Neuronal stem cell (in vitro differentiated cells): ENCODE data around the gene SSR1.

Source experiments
- DNase-seq: peaks from one replicate; pipeline ENCODE4 v3.0.0-alpha.2; 2013; ENCODE audit warnings: low spot score
- H2AFZ ChIP-seq: one replicate; pipeline ENCODE4 v1.6.1; 2013; ENCODE audit warnings: mild to moderate bottlenecking, low read length, inconsistent platforms
- H2AK5ac ChIP-seq: 2 replicates; pipeline ENCODE4 v1.6.1; 2013; ENCODE audit warnings: low read depth, mild to moderate bottlenecking, inconsistent platforms, low read length, moderate library complexity, mixed read lengths
- H2BK120ac ChIP-seq: 2 replicates; pipeline ENCODE4 v1.6.1; 2013; ENCODE audit warnings: low read depth, mild to moderate bottlenecking, inconsistent platforms, low read length, moderate library complexity, mixed read lengths
- H2BK12ac ChIP-seq: one replicate; pipeline ENCODE4 v1.6.1; 2013; ENCODE audit warnings: low read length, inconsistent platforms
- H2BK15ac ChIP-seq: 2 replicates; pipeline ENCODE4 v1.6.1; 2013; ENCODE audit warnings: mild to moderate bottlenecking, low read length, inconsistent platforms, mixed read lengths
- H2BK5ac ChIP-seq: one replicate; pipeline ENCODE4 v1.6.1; 2013; ENCODE audit warnings: inconsistent platforms, mild to moderate bottlenecking, low read length, moderate library complexity
- H3K14ac ChIP-seq: one replicate; pipeline ENCODE4 v1.6.1; 2013; ENCODE audit warnings: low read length, inconsistent platforms
- H3K18ac ChIP-seq: 2 replicates; pipeline ENCODE4 v1.6.1; 2013; ENCODE audit warnings: low read length, inconsistent platforms
- H3K23ac ChIP-seq: 2 replicates; pipeline ENCODE4 v1.6.1; 2013; ENCODE audit warnings: low read depth, mild to moderate bottlenecking, mixed read lengths, low read length, inconsistent platforms; ENCODE audit not compliant: poor library complexity
- H3K27ac ChIP-seq: replicated peaks from 3 replicates; pipeline ENCODE4 v1.5.1; 2013; ENCODE audit warnings: low read length, inconsistent platforms
- H3K27me3 ChIP-seq, 3 experiments: 2 replicates each; pipeline ENCODE4 v1.6.1; 2013; ENCODE audit warnings: low read length in 3 of 3, mild to moderate bottlenecking in 2 of 3, inconsistent platforms in 1 of 3, low read depth in 1 of 3, mixed read lengths in 1 of 3, moderate library complexity in 1 of 3; ENCODE audit not compliant: control insufficient read depth in 3 of 3, insufficient read depth in 3 of 3
- H3K36me3 ChIP-seq, 2 donors: replicated peaks in 1 of 2; 2 replicates each; pipeline ENCODE4 v1.6.1; 2013; ENCODE audit warnings: low read length in 2 of 2; ENCODE audit not compliant: control insufficient read depth in 2 of 2, insufficient read depth in 2 of 2
- H3K4ac ChIP-seq: 2 replicates; pipeline ENCODE4 v1.6.1; 2013; ENCODE audit warnings: inconsistent platforms, mild to moderate bottlenecking, low read length, moderate library complexity
- H3K4me1 ChIP-seq, 2 donors: 1 replicate in 1 of 2; 2 replicates in 1 of 2; pipeline ENCODE4 v1.6.1; 2013; ENCODE audit warnings: low read length in 2 of 2, low read depth in 1 of 2; ENCODE audit not compliant: control insufficient read depth in 2 of 2, insufficient read depth in 1 of 2
- H3K4me2 ChIP-seq: one replicate; pipeline ENCODE4 v1.6.1; 2013; ENCODE audit warnings: mild to moderate bottlenecking, low read length, inconsistent platforms; ENCODE audit not compliant: insufficient read depth, poor library complexity, severe bottlenecking
- H3K4me3 ChIP-seq, 2 donors: 2 replicates each; pipeline ENCODE4 v1.5.1; 2013; ENCODE audit warnings: low read length in 2 of 2, mild to moderate bottlenecking in 2 of 2, inconsistent platforms in 1 of 2, moderate library complexity in 1 of 2
- H3K79me1 ChIP-seq: one replicate; pipeline ENCODE4 v1.6.1; 2013; ENCODE audit warnings: low read depth, mild to moderate bottlenecking, inconsistent platforms, low read length, moderate library complexity
- H3K9ac ChIP-seq: one replicate; pipeline ENCODE4 v1.6.1; 2013; ENCODE audit warnings: mild to moderate bottlenecking, low read depth, low read length, inconsistent platforms; ENCODE audit not compliant: poor library complexity
- H3K9me3 ChIP-seq, 2 donors: replicated peaks in 1 of 2; 2 replicates each; pipeline versions ENCODE3 to v1.6.1; 2013; ENCODE audit warnings: low read length in 2 of 2, mild to moderate bottlenecking in 2 of 2, inconsistent platforms in 1 of 2, low read depth in 1 of 2, mixed read lengths in 1 of 2, moderate library complexity in 1 of 2; ENCODE audit not compliant: control insufficient read depth in 2 of 2, insufficient read depth in 1 of 2
- H4K8ac ChIP-seq: one replicate; pipeline ENCODE4 v1.6.1; 2013; ENCODE audit warnings: low read depth, mild to moderate bottlenecking, inconsistent platforms, low read length, moderate library complexity
- H4K91ac ChIP-seq: one replicate; pipeline ENCODE4 v1.6.1; 2013; ENCODE audit warnings: low read length, low read depth, mild to moderate bottlenecking, inconsistent platforms; ENCODE audit not compliant: poor library complexity
- WGBS, 2 donors: extraction: QIAGEN DNeasy Blood & Tissue Kit; methylation state at CpG; one replicate each; pipeline ENCODE4 v1.1.7; 2013; ENCODE audit warnings: missing lambda C conversion rate in 2 of 2, mixed read lengths in 1 of 2; ENCODE audit not compliant: insufficient read length in 2 of 2, insufficient replicate concordance in 1 of 2; ENCODE audit errors: extremely low coverage in 2 of 2; 5-methylcytosine and 5-hydroxymethylcytosine counted together

The SSR1 gene

GRCh38 chr6:7250812-7251211 is 62.2 kb downstream of the SSR1 start:
- H3K27me3 ChIP-seq: no peaks in the 10 kb centered on the region
- H3K9me3 ChIP-seq: no peaks in the 10 kb centered on the region
- H2BK15ac ChIP-seq: no peak overlapping the region
- H2AK5ac ChIP-seq: no peak overlapping the region
- no peak overlapping the region for H2AFZ ChIP-seq
- no peak overlapping the region for H3K4me3 ChIP-seq
- H3K14ac ChIP-seq: no peak overlapping the region
- no peak overlapping the region for H3K4me2 ChIP-seq
- WGBS, 2 donors: no CpG with 5 or more reads among the region's 8 CpGs
- no peak overlapping the region for H4K8ac ChIP-seq
- H3K23ac ChIP-seq: no peak overlapping the region
- H3K9ac ChIP-seq: no peak overlapping the region
- H3K27ac ChIP-seq: no peak overlapping the region
- no peak overlapping the region for H3K18ac ChIP-seq
- peaks cover 6 to 49% of the 10 kb centered on the region in 2 donors for H3K36me3 ChIP-seq
- no peak overlapping the region for H4K91ac ChIP-seq
- no peak overlapping the region for H2BK5ac ChIP-seq
- DNase-seq: no peak
- no peaks in the 10 kb centered on the region for H3K79me1 ChIP-seq
- H3K4ac ChIP-seq: no peak overlapping the region
- peaks cover 0 to 3% of the 10 kb centered on the region in 2 donors for H3K4me1 ChIP-seq
- H2BK12ac ChIP-seq: no peak overlapping the region
- no peak overlapping the region for H2BK120ac ChIP-seq

DNA sequence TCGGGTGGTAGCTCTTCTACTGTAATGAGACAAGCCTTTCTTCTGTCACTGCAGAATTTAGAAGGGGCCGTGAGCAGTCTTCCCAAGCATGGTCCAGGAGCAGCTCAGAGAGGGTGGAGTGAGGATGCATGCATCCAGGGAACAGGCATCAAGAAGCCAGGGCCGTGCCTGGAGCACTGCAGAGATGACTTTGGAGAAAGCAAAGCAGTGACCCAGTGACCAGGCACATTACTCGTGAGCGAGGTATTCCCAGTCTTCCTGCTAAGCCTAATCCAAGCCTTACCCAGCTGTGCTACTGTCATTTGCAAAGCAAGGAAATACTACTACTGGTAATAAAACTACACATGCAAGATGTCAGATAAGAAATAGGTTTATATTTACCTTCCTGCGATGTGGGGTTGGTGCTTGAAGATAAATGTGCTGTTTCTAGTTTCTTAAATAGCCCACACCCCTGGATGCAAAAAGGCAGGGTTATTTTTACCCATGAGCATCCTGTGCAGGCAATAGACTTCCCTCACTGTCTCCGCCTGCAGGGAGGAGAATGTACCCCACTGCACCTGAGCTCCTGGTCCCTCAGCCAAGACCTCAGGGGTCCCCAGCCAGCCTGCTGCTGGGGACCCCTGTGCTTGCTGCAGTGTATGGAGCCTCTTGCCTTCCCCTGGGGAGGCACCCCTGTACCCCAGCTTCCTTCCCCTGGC is 62.9 kb downstream of the SSR1 start:
- no peak overlapping the region for H3K9ac ChIP-seq
- no peak overlapping the region for H3K27ac ChIP-seq
- no peaks in the 10 kb centered on the region for H3K27me3 ChIP-seq
- H4K8ac ChIP-seq: peak overlapping the region; percentile 33
- WGBS, 2 donors: no CpG with 5 or more reads among the region's 7 CpGs
- H2BK120ac ChIP-seq: no peak overlapping the region
- H2BK5ac ChIP-seq: no peak overlapping the region
- H4K91ac ChIP-seq: no peak overlapping the region
- no peak overlapping the region for H2AFZ ChIP-seq
- no peak overlapping the region for H3K4me3 ChIP-seq
- peaks cover 0 to under 1% of the 10 kb centered on the region in 2 donors for H3K4me1 ChIP-seq
- H2BK15ac ChIP-seq: no peak overlapping the region
- no peaks in the 10 kb centered on the region for H3K9me3 ChIP-seq
- no peak overlapping the region for H3K23ac ChIP-seq
- H3K36me3 ChIP-seq: peaks cover 6 to 52% of the 10 kb centered on the region in 2 donors
- H2AK5ac ChIP-seq: no peak overlapping the region
- H3K4me2 ChIP-seq: no peak overlapping the region
- H3K4ac ChIP-seq: no peak overlapping the region
- DNase-seq: no peak
- H3K79me1 ChIP-seq: no peaks in the 10 kb centered on the region
- no peak overlapping the region for H2BK12ac ChIP-seq
- H3K18ac ChIP-seq: no peak overlapping the region
- H3K14ac ChIP-seq: no peak overlapping the region

- H4K8ac ChIP-seq: no peak overlapping the region
- no peaks in the 10 kb centered on the region for H3K79me1 ChIP-seq
- WGBS, 2 donors: no CpG with 5 or more reads among the region's 2 CpGs
These were observed 63.6 kb downstream of the SSR1 start for GRCh38 chr6:7249391-7249790.

DNA sequence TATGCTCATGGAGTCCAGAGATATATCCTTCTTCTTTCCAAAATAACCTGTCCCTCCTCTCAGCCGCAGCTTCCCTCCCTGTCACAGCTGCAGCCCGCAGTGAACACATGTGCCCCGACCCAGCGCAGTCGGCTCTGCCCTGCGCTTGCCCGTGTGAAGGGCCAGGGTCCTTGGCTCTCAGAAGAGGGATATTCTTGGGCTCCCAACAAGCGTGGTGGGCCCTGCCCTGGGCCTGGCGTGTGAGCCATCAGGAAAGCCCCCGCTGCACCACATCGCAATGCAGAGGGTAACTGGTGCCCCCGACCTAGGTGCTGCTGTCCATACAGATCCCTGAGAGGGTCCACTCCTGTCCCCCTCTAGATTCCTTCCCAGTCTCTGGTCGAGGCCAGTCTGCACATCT is 65.2 kb downstream of the SSR1 start:
- Histone ChIP-seq H2BK120ac (no peak overlapping the region), H2BK12ac (no peak overlapping the region), H3K27ac (no peak overlapping the region), H3K4me2 (no peak overlapping the region), H3K4me1 (peaks cover 3 to 5% of the 10 kb centered on the region in 2 donors), H4K91ac (no peak overlapping the region), H3K18ac (no peak overlapping the region), H2BK5ac (no peak overlapping the region), H3K27me3 (no peaks in the 10 kb centered on the region), H3K4me3 (no peak overlapping the region), H3K14ac (no peak overlapping the region), H2BK15ac (no peak overlapping the region), H3K9ac (no peak overlapping the region), H3K36me3 (peaks cover 7 to 57% of the 10 kb centered on the region in 2 donors), H3K4ac (no peak overlapping the region), H4K8ac (no peak overlapping the region), H3K9me3 (no peaks in the 10 kb centered on the region), H2AK5ac (no peak overlapping the region), H3K23ac (no peak overlapping the region), H3K79me1 (no peaks in the 10 kb centered on the region), H2AFZ (no peak overlapping the region)
- DNase-seq: no peak
- WGBS, 2 donors: no CpG with 5 or more reads among the region's 13 CpGs

More at GRCh38 chr6:7249391-7249790, 63.6 kb downstream of the SSR1 start:
- Histone ChIP-seq H3K4me2 (no peak overlapping the region), H3K36me3 (peaks cover 7 to 57% of the 10 kb centered on the region in 2 donors), H2BK120ac (no peak overlapping the region), H2AK5ac (no peak overlapping the region), H4K91ac (no peak overlapping the region), H3K4me3 (no peak overlapping the region), H3K27ac (no peak overlapping the region), H2BK5ac (no peak overlapping the region), H3K27me3 (no peaks in the 10 kb centered on the region), H2AFZ (no peak overlapping the region), H3K14ac (no peak overlapping the region), H3K9ac (no peak overlapping the region), H3K18ac (no peak overlapping the region), H2BK12ac (no peak overlapping the region), H3K23ac (no peak overlapping the region), H3K4ac (no peak overlapping the region), H3K4me1 (no peaks in the 10 kb centered on the region), H2BK15ac (no peak overlapping the region), H3K9me3 (no peaks in the 10 kb centered on the region)
- no peak for DNase-seq
